Stromal cell of bone marrow (primary cell): ENCODE measurements around the gene SPOCD1.

ENCODE experiments used
- DNase-seq: peaks from one replicate; pipeline ENCODE4 v3.0.0-alpha.2; 2012; ENCODE audit warnings: low read depth

SPOCD1 gene

DNA sequence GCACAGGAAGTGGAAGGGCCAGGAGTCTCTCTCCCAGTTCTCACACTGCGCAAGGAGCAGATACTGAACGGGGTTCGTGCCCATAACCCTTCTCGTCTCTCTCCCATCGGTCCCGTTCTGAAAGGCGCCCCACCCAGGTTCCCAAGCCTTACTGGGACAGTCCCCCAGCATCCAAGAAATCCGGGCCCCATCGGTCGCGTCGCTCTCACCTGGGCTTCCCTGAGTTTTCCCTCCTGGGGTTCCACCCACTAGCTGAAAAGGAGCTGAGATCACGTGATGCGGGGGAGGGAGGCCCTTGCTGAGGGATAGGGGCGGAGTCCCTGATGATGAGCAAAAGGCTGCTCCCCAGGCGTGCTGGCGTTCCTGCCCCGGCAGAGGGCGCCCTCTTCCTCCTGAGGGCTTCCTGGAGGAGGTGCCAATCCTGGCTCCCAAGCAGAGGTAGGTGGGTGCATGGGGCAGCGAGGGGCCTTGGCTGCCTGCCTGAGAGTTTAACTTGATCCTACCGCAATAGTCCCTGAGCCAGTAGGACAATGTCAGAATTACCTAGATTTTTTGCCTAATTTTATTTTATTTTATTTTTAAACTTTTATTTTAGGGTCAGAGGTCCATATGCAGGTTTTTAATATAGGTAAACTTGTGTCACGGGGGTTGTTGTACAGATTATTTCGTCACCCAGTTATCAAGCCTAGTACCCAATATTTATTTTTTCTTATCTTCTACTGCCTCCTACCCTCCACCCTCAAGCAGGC lies at the start of gene SPOCD1:
Gene SPOCD1 (minus strand): TSS at position 271 of the 749 bp plus-strand sequence. CDS start 689 bp downstream, outside the sequence.
- peak; percentile 66 for DNase-seq

DNA sequence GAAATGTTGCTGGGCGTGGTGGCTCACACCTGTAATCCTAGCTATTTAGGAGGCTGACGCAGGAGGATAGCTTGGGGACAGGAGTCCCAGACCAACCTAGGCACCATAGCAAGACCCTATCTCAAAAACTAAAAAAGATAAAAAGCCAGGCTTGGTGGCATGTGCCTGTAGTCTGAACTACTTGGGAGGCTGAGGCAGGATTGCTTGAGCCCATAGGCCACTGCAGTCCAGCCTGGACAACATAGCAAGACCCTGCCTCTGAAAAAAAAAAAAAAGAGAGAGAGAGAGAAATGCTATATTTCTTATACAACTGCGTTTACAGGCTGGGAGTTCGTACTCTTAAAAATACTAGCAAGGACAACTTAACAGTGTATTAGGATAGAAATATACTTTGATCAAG lies 46.2 kb upstream of the SPOCD1 start:
- no peak for DNase-seq

GRCh38 chr1:31861346-31861745 lies 45.5 kb upstream of the SPOCD1 start:
- no peak for DNase-seq

DNA sequence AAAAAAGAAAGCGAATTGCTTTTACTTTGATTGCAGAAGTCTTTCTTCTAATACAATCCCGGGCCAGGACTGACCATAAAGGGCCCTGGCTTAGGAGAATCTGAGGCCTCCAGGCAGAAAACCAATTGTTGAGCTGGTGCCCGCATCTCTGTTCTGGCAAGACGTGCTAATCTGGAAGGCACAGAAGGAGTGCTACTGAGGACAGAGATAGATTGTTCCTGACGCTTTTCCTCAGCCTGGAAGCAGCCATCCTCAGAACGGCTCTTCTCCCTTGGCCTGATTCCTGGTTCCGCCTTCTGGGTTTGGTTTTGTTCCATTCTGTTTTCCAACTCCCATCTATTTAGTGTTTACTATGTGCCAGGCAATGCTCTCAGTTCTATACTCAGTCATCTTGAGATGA lies 44.8 kb upstream of the SPOCD1 start:
- no peak for DNase-seq

- no peak for DNase-seq
Observed at GRCh38 chr1:31859719-31860118, 43.9 kb upstream of the SPOCD1 start.

DNA sequence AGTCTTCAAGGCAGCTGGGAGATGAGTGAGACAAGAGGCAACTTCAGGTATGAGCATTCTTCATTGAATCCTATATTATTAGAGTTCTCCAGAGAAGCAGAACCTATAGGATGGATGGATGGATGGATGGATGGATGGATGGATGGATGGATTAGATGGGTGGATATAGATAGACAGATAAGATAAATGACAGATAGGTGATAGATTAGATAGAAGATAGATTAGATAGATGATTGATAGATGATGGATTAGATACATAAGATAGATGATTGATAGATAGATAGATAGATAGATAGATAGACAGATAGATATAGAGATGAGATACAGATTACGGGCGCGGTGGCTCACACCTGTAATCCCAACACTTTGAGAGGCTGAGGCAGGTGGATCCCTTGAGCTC lies 43.2 kb upstream of the SPOCD1 start:
- DNase-seq, result no peak

GRCh38 chr1:31857863-31858262 lies 42.0 kb upstream of the SPOCD1 start:
- DNase-seq, result no peak

DNA sequence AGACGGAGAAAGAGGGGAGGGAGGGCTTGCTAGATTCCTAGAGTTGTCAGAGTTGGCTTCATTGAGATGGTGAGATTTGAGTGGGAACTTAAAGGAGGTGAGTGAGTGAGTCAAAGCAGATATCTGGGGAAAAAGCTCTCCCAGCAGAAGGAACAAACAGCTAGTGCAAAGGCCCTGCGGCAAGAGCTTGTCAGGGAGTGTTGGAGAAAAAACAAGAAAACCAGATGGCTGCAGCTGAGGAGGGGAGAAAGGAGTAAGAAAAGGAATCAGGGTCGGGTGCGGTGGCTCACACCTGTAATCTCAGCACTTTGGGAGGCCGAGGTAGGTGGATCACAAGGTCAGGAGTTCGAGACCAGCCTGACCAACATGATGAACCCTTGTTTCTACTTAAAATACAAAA lies 40.3 kb upstream of the SPOCD1 start:
- no peak for DNase-seq

- DNase-seq, result peak; percentile 21
Observed at GRCh38 chr1:31855038-31855845, 39.4 kb upstream of the SPOCD1 start.

- DNase-seq, result no peak
Observed at GRCh38 chr1:31849653-31850052, 33.8 kb upstream of the SPOCD1 start.

GRCh38 chr1:31848381-31848897 lies 32.6 kb upstream of the SPOCD1 start:
- DNase-seq, result no peak

GRCh38 chr1:31846484-31846883 lies 30.7 kb upstream of the SPOCD1 start:
- DNase-seq, result no peak

GRCh38 chr1:31843506-31843905 lies 27.7 kb upstream of the SPOCD1 start:
- DNase-seq, result peak; percentile 73

DNA sequence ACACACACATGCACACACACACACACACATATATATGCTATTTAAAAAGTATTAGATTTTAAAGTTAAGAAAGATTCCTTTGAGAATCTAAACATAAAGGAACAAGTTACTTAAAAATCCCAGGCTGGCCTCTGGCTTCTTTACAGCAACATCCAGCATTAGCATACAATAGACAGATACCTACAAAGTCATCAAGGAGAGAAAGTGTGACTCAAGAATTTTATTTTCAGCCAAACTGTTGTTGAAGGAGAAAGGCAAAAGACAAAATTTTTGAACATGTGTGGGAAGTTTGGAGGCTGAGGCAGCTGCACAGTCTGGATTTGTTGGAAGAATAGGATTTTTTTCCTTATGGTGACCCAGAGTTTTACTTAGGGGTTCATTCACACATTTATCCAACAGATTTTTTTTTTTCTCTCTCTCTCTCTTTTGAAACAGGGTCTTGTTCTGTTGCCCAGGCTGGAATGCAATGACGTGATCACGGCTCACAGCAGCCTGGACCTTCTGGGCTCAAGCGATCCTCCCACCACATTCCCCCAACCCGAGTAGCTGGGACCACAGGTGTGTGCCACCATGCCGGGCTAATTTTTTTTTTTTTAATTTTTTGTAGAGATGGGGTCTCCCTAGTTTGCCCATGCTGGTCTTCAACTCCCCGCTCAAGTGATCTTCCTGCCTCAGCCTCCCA lies 24.0 kb upstream of the SPOCD1 start:
- no peak for DNase-seq

- DNase-seq, result no peak
Observed at GRCh38 chr1:31837451-31838158, 21.8 kb upstream of the SPOCD1 start.

GRCh38 chr1:31836638-31837037 lies 20.8 kb upstream of the SPOCD1 start:
- DNase-seq, result no peak

- DNase-seq, result no peak
Observed at GRCh38 chr1:31835415-31835814, 19.6 kb upstream of the SPOCD1 start.

- DNase-seq, result no peak
Observed at GRCh38 chr1:31834501-31834900, 18.7 kb upstream of the SPOCD1 start.

DNA sequence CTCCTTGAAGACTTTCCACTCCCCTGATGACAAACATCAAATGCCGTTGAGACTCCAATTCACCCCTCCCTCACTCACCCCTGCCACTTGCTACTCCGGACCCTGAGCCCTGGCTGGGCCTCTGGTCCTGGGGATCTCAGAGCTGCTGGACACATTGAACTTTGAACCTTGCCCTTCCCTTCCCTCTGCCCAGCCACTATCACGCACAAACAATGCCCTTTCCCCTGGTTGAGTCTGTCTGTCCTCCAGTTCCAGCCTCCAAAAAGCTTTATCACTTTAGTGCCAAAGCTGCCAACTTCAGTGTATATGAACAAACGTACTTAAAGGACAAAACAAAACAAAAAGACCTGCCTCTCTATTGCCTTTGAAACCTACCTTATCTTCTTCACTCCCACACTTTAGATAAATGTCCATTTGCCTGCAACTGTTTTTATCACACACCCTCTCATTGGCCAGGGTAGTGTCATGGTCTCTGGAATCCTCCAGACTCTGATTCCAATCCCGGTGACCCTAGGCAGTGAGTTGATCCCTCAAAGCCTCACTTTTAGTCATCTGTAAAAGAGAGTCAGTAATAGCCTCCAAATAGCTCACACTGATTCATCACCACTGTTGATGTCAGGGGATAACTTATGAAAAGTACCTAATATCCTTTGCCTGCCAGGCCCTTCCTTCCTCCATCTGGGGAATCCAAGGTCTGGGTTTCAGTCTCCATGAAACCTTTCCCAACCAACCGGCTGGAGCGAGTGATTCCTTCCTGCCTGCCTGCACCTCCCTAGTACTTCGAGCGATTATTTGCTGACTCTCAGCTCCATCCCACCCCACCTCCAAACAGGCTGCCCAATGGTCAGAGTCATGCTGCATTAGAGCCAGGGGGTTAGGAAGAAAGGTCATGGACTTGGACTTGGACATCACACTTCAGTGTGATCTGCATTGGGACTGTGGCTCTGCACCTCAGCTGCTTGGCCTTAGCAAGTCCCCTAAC lies 15.9 kb upstream of the SPOCD1 start:
- peak; percentile 66 for DNase-seq

DNA sequence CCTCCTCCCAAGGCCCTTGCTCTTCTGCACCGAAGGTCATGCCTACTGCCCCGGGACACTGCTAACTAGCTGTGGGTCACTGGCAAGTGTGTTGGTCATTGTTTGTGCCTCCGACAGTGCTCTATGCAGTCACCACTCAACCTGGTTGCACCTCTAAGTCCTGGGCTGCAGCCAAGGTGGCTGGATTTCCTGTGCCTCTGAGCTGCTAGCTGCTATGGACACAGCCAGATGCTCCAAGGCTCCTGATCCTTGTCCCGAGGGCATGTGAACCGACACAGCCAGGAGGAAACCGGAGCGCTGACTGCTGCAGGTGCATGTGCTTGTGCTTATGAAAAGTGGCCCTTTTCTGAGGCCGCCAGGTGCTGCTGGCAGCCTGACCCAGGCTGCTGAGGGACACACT lies 14.7 kb upstream of the SPOCD1 start:
- DNase-seq, result no peak

DNA sequence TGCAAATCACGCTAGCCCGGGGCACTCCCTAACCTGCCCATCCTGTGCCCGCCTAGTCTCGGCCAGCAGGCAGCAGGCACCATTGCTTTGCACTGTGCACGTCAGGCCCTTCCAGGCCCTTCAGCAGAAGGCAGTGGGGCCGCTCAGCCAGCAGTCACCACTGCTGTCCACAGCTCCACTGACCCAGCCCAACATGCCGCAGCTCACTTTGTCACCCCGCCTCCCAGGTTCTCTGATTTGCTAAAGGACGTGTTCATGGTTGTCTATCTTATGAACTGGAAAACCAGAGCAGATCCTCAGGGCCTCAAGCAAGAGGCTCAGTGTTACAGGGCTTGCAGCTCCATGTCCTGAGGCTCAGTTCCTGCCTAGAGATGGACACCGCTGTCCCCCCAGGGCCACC lies 14.2 kb upstream of the SPOCD1 start:
- no peak for DNase-seq
